KMS-11 (cell line): Measurements from ENCODE around the gene ANKRD13B.

Experiments
- H2AFZ ChIP-seq: fragments of 200-600 bp; sonication (generic); 2 replicates; pipeline ENCODE4 v1.6.1; 2016; ENCODE audit warnings: antibody characterized with exemption, mixed run types, low read depth
- H3K27ac ChIP-seq: fragments of 200-600 bp; sonication (generic); 2 replicates; pipeline ENCODE4 v1.6.1; 2016; ENCODE audit warnings: mild to moderate bottlenecking, mixed run types
- H3K27me3 ChIP-seq: fragments of 200-600 bp; sonication (generic); 2 replicates; pipeline ENCODE4 v1.6.1; 2017; ENCODE audit warnings: mild to moderate bottlenecking, low read depth, mixed run types, moderate library complexity; ENCODE audit not compliant: insufficient read depth
- H3K36me3 ChIP-seq: fragments of 200-600 bp; sonication (generic); 2 replicates; pipeline ENCODE4 v1.6.1; 2017; ENCODE audit warnings: mild to moderate bottlenecking, mixed run types; ENCODE audit not compliant: insufficient read depth
- H3K4me1 ChIP-seq: fragments of 200-600 bp; sonication (generic); 2 replicates; pipeline ENCODE4 v1.6.1; 2016; ENCODE audit warnings: mild to moderate bottlenecking, low read depth, mixed run types; ENCODE audit not compliant: poor library complexity, severe bottlenecking
- H3K4me2 ChIP-seq: fragments of 200-600 bp; sonication (generic); 2 replicates; pipeline ENCODE4 v1.7.0; 2016; ENCODE audit warnings: mild to moderate bottlenecking, mixed run types
- H3K4me3 ChIP-seq: fragments of 200-600 bp; sonication (generic); IDR thresholded peaks from 2 replicates; pipeline ENCODE4 v1.6.1; 2017; ENCODE audit warnings: low read depth, low read length, mixed read lengths; ENCODE audit not compliant: insufficient read depth
- H3K79me2 ChIP-seq: fragments of 200-600 bp; sonication (generic); 2 replicates; pipeline ENCODE4 v1.6.1; 2016; ENCODE audit warnings: low read depth, mixed run types; ENCODE audit not compliant: insufficient read depth
- H3K9ac ChIP-seq: fragments of 200-600 bp; sonication (generic); 2 replicates; pipeline ENCODE4 v1.6.1; 2016; ENCODE audit warnings: mild to moderate bottlenecking, mixed run types
- H4K20me1 ChIP-seq: fragments of 200-600 bp; sonication (generic); 2 replicates; pipeline ENCODE4 v1.6.1; 2016; ENCODE audit warnings: mild to moderate bottlenecking, mixed run types; ENCODE audit not compliant: insufficient read depth
- TF ChIP-seq, protein P1 (sequence below): fragments of 200-600 bp; sonication (generic); conservative IDR thresholded peaks from 2 replicates; pipeline ENCODE4 v1.6.1; 2017; ENCODE audit warnings: low read depth, mild to moderate bottlenecking, antibody characterized with exemption, low read length, moderate library complexity, mixed read lengths

The ANKRD13B gene

DNA sequence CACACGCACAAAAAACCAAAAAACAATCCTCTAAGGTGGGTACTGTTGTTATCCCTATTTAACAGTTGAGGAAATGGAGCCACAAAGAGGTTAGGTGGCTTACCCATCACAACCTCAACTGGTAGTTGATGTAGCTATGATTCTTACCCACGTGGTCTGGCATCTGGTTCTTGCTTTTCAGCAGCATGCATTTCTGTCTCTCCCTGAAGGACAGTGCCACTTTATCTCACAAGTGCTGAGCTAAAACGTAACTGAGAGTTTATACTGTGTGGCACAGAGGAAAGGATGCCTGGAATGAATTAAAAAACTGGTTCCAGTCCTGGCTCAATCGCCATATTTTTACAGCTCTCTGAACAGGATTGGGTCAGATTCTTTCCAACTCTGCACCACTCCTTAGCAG lies 31.7 kb downstream of the ANKRD13B start:
- H3K4me1 ChIP-seq, result peaks cover under 1% of the 10 kb centered on the region

DNA sequence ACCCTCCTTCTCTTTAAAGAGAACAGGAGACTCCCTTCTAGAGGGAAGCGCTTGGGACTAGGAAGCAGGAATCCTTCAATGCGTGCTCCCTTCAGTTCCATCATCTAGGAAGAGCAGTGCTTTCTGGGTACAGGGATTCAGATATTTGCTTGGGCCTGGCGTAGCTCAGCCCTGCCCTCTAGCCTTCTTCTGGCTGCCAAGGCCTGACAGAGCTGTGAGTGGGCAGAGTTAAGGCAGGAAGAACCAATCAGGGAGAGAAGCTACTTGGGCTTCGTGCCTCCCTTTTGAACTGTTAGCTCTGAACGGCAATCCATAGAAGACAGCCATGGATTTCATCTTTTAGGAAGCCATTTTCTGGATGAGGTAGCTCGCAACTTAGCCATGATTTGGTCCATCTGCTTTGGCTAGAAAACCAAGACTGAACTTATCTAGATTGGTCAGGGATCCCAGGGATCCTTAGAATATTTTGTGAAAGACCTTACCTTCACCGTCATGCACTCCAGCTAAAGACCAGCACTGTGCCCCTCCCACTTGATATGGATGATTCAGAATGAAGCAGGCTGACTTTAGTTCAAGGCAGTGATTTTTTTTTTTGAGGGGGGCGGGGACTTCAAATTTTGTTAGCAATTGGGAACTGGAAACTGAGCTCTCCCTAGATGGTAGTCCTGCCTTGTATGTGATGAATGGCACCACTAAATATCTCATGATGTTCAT lies 32.3 kb downstream of the ANKRD13B start:
- no peaks in the 10 kb centered on the region for H3K79me2 ChIP-seq
- TF ChIP-seq, protein P1, sequence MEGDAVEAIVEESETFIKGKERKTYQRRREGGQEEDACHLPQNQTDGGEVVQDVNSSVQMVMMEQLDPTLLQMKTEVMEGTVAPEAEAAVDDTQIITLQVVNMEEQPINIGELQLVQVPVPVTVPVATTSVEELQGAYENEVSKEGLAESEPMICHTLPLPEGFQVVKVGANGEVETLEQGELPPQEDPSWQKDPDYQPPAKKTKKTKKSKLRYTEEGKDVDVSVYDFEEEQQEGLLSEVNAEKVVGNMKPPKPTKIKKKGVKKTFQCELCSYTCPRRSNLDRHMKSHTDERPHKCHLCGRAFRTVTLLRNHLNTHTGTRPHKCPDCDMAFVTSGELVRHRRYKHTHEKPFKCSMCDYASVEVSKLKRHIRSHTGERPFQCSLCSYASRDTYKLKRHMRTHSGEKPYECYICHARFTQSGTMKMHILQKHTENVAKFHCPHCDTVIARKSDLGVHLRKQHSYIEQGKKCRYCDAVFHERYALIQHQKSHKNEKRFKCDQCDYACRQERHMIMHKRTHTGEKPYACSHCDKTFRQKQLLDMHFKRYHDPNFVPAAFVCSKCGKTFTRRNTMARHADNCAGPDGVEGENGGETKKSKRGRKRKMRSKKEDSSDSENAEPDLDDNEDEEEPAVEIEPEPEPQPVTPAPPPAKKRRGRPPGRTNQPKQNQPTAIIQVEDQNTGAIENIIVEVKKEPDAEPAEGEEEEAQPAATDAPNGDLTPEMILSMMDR, result no peak
- no peak overlapping the region for H3K4me2 ChIP-seq
- H3K27me3 ChIP-seq, result no peaks in the 10 kb centered on the region
- H3K27ac ChIP-seq, result no peak overlapping the region
- H2AFZ ChIP-seq, result no peak overlapping the region
- H3K9ac ChIP-seq, result no peak overlapping the region
- no peak overlapping the region for H3K4me3 ChIP-seq
- H3K4me1 ChIP-seq, result no peaks in the 10 kb centered on the region
- no peaks in the 10 kb centered on the region for H4K20me1 ChIP-seq
- H3K36me3 ChIP-seq, result no peaks in the 10 kb centered on the region

More for the DNA sequence above, 31.7 kb downstream of the ANKRD13B start:
- TF ChIP-seq, protein P1, result no peak
- Histone ChIP-seq H3K9ac (no peak overlapping the region), H3K4me3 (no peak overlapping the region), H3K36me3 (no peaks in the 10 kb centered on the region), H3K79me2 (no peaks in the 10 kb centered on the region), H4K20me1 (no peaks in the 10 kb centered on the region), H3K4me2 (no peak overlapping the region), H3K27me3 (no peaks in the 10 kb centered on the region), H3K27ac (no peak overlapping the region), H2AFZ (no peak overlapping the region)

DNA sequence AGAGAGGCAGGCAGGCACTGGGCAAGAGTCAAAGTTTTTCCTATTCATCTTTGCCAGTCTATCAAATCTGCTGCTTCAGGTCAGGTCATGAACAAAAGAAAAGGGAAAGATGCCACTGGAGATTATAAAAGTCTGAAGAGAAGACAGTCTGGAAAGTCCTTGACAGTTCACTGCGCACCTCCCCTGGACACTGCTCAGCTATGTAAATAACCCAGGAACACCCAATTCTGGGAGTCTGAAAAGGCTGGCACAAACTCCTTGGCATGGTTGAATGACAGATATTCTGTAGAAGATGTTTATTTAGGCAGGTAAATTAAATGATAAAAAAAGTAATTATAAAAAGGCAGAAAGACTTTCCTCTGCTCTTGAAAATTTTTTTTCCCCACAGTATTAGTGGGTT lies 35.0 kb downstream of the ANKRD13B start:
- H4K20me1 ChIP-seq, result no peaks in the 10 kb centered on the region
- H3K9ac ChIP-seq, result no peak overlapping the region
- no peak overlapping the region for H3K4me3 ChIP-seq
- no peak overlapping the region for H2AFZ ChIP-seq
- H3K27ac ChIP-seq, result no peak overlapping the region
- H3K4me1 ChIP-seq, result no peaks in the 10 kb centered on the region
- H3K27me3 ChIP-seq, result no peaks in the 10 kb centered on the region
- no peaks in the 10 kb centered on the region for H3K36me3 ChIP-seq
- H3K79me2 ChIP-seq, result no peaks in the 10 kb centered on the region
- TF ChIP-seq, protein P1, result no peak
- no peak overlapping the region for H3K4me2 ChIP-seq

DNA sequence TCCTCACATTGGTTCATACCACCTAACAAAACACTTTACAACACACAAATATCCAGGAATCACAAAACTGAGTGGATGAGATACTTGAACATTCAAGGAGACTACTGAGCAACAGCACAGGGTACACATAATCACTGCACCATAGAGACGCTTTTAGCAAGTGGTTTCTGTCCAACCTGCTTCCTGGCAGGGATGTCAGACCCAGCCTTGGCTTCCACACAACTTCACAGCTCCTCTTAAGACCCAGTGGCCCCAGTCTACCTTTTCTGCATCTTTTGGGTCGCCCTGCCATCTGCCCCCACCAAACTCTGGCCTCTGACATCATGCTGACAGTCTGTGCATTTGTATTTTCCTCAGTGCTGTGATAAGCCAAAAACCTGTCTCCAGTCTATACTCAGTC lies 35.7 kb downstream of the ANKRD13B start:
- Histone ChIP-seq H3K4me2 (no peak overlapping the region), H3K27ac (no peak overlapping the region), H3K36me3 (no peaks in the 10 kb centered on the region), H3K9ac (no peak overlapping the region), H3K27me3 (no peaks in the 10 kb centered on the region), H2AFZ (no peak overlapping the region), H4K20me1 (no peaks in the 10 kb centered on the region), H3K79me2 (no peaks in the 10 kb centered on the region), H3K4me3 (no peak overlapping the region), H3K4me1 (no peaks in the 10 kb centered on the region)
- TF ChIP-seq, protein P1, result no peak
